ENCODE data around the gene TSEN54. TPM values are rescaled to one million over a fixed set of nuclear protein-coding genes. Genes with fewer than 3 reads are reported as not detected.
A peak's percentile ranks its signal among the peaks of the same experiment; 100 is the strongest.

Gene TSEN54
- total RNA-seq, 1 experiment from 2014 or later: 42.6 TPM

DNA sequence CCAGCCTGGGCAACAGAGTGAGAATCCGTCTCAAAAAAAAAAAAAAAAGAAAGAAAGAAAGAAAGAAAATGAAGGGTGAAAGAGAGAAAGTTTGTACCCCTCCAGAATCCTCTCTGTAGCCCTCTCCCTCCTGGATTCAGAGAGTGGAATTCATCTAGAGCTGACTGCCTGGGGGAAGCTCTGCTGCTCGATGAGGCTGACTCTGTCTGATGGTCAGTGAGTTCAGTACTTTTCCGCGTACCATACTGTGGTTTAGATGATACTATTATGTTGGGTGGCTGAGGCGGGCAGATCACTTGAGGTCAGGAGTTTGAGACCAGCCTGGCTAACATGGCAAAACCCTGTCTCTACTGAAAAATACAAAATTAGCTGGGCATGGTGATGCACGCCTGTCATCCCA is 45.1 kb upstream of the TSEN54 start:
- no peaks in the 10 kb centered on the region for H4K20me1 ChIP-seq (ENCODE audit: insufficient read depth)
- no peak for TF ChIP-seq CTCF (conservative IDR thresholded peaks at IDR 0.05)
- no peak for TF ChIP-seq EZH2 (IDR thresholded peaks at IDR 0.05; ENCODE audit: low read depth)
- no TSS peak for BruUV-seq (replicated peaks)
- no peaks in the 10 kb centered on the region for H3K79me2 ChIP-seq (ENCODE audit: low read depth)
- H3K4me1 ChIP-seq (replicated peaks; ENCODE audit: insufficient read depth): no peaks in the 10 kb centered on the region
- no peak overlapping the region for H3K4me2 ChIP-seq
- H3F3A ChIP-seq (ENCODE audit: insufficient read depth, low read depth): no peaks in the 10 kb centered on the region
- CTCF ChIA-PET: interaction anchor here (0.7 kb wide), 1 partner anchor 17 kb away, joined by 6 read pairs; no protein-coding TSS in a partner anchor
- POLR2A ChIA-PET (ENCODE audit: unreplicated experiment): interaction anchor here (0.7 kb wide), 2 partner anchors 28 to 32 kb away, joined by 13 read pairs; no protein-coding TSS in a partner anchor
- H3K4me3 ChIP-seq: no peak overlapping the region
- H2AFZ ChIP-seq: no peak overlapping the region
- no peaks in the 10 kb centered on the region for H3K9me2 ChIP-seq (ENCODE audit: insufficient read depth)
- H3K9me3 ChIP-seq (ENCODE audit: insufficient read depth, low read depth): no peaks in the 10 kb centered on the region
- H3K36me3 ChIP-seq (ENCODE audit: low read depth): peaks cover 7% of the 10 kb centered on the region
- H3K27me3 ChIP-seq (ENCODE audit: insufficient read depth, low read depth): no peaks in the 10 kb centered on the region
- intact Hi-C loops (cut with micrococcal nuclease; ENCODE audit: unreplicated experiment): no loop called here
- DNase-seq: no peak
- no peak overlapping the region for H3K27ac ChIP-seq

DNA sequence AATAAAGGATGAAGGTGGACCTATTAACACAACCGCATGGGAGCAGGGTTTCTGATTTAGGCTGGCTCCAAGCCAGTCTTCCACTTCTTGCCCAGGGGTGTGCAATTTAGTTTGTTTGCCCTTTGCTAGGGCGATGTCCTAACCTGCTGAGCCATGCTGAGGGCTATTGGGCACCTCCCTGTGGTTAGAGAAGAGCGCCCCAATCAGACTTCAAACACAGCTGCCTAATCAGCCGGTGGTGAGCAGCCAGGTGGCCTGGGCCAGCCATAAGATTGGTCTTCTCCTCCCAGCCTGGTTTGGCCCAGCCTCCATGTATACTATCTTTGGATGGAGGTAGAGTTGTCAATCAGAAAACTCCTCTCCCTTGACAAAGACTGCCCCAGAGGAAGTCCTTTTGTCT is 44.2 kb upstream of the TSEN54 start:
- CTCF ChIA-PET: interaction anchor here (0.7 kb wide), 1 partner anchor 18 kb away, joined by 6 read pairs; no protein-coding TSS in a partner anchor
- POLR2A ChIA-PET (ENCODE audit: unreplicated experiment): no interaction called here
- no TSS peak for BruUV-seq (replicated peaks)

GRCh38 chr17:75473246-75473645 is 43.1 kb upstream of the TSEN54 start:
- no TSS peak for BruUV-seq (replicated peaks)
- no peaks in the 10 kb centered on the region for H3K9me3 ChIP-seq (ENCODE audit: insufficient read depth, low read depth)
- no peaks in the 10 kb centered on the region for H3K4me1 ChIP-seq (replicated peaks; ENCODE audit: insufficient read depth)
- no peak overlapping the region for H3K27ac ChIP-seq
- peaks cover 7% of the 10 kb centered on the region for H3K36me3 ChIP-seq (ENCODE audit: low read depth)
- DNase-seq: no peak
- H2AFZ ChIP-seq: no peak overlapping the region
- no peak overlapping the region for H3K4me3 ChIP-seq
- H4K20me1 ChIP-seq (ENCODE audit: insufficient read depth): no peaks in the 10 kb centered on the region
- POLR2A ChIA-PET (ENCODE audit: unreplicated experiment): interaction anchor here (0.6 kb wide), 1 partner anchor 59 kb away, joined by 22 read pairs; no protein-coding TSS in a partner anchor
- H3K27me3 ChIP-seq (ENCODE audit: insufficient read depth, low read depth): no peaks in the 10 kb centered on the region
- no peaks in the 10 kb centered on the region for H3K9me2 ChIP-seq (ENCODE audit: insufficient read depth)
- intact Hi-C loops (cut with micrococcal nuclease; ENCODE audit: unreplicated experiment): no loop called here
- CTCF ChIA-PET: no interaction called here
- no peak for TF ChIP-seq EZH2 (IDR thresholded peaks at IDR 0.05; ENCODE audit: low read depth)
- TF ChIP-seq CTCF (conservative IDR thresholded peaks at IDR 0.05): no peak
- H3F3A ChIP-seq (ENCODE audit: insufficient read depth, low read depth): no peaks in the 10 kb centered on the region
- no peak overlapping the region for H3K4me2 ChIP-seq
- no peaks in the 10 kb centered on the region for H3K79me2 ChIP-seq (ENCODE audit: low read depth)

More for the DNA sequence above, 44.2 kb upstream of the TSEN54 start:
- Histone ChIP-seq H3K4me1 (replicated peaks; ENCODE audit: insufficient read depth) (no peaks in the 10 kb centered on the region), H3K27me3 (ENCODE audit: insufficient read depth, low read depth) (no peaks in the 10 kb centered on the region), H3F3A (ENCODE audit: insufficient read depth, low read depth) (no peaks in the 10 kb centered on the region), H3K4me3 (no peak overlapping the region), H3K9me3 (ENCODE audit: insufficient read depth, low read depth) (no peaks in the 10 kb centered on the region), H3K79me2 (ENCODE audit: low read depth) (no peaks in the 10 kb centered on the region), H3K36me3 (ENCODE audit: low read depth) (peaks cover 7% of the 10 kb centered on the region), H4K20me1 (ENCODE audit: insufficient read depth) (no peaks in the 10 kb centered on the region), H3K4me2 (no peak overlapping the region), H3K9me2 (ENCODE audit: insufficient read depth) (no peaks in the 10 kb centered on the region), H2AFZ (no peak overlapping the region), H3K27ac (no peak overlapping the region)
- DNase-seq: peak in 1 of 2 experiments; percentile 45
- intact Hi-C loops (cut with micrococcal nuclease; ENCODE audit: unreplicated experiment): no loop called here
- TF ChIP-seq EZH2 (IDR thresholded peaks at IDR 0.05; ENCODE audit: low read depth): no peak

- TF ChIP-seq EZH2 (IDR thresholded peaks at IDR 0.05; ENCODE audit: low read depth): no peak
- TF ChIP-seq CTCF (conservative IDR thresholded peaks at IDR 0.05): no peak
- POLR2A ChIA-PET (ENCODE audit: unreplicated experiment): interaction anchor here (0.6 to 0.7 kb wide), 3 partner anchors 18 to 248 kb away, joined by 3 to 5 read pairs (median 5); partner anchors contain the start of gene TMEM94
These were observed 41.6 kb upstream of the TSEN54 start for GRCh38 chr17:75474736-75475135.

More at GRCh38 chr17:75474736-75475135, 41.6 kb upstream of the TSEN54 start:
- Histone ChIP-seq H3K36me3 (ENCODE audit: low read depth) (peaks cover 7% of the 10 kb centered on the region), H3K4me2 (no peak overlapping the region), H3K4me1 (replicated peaks; ENCODE audit: insufficient read depth) (no peaks in the 10 kb centered on the region), H4K20me1 (ENCODE audit: insufficient read depth) (no peaks in the 10 kb centered on the region), H3K27ac (no peak overlapping the region), H3K4me3 (no peak overlapping the region), H2AFZ (no peak overlapping the region), H3F3A (ENCODE audit: insufficient read depth, low read depth) (no peaks in the 10 kb centered on the region), H3K9me2 (ENCODE audit: insufficient read depth) (no peaks in the 10 kb centered on the region), H3K27me3 (ENCODE audit: insufficient read depth, low read depth) (no peaks in the 10 kb centered on the region), H3K79me2 (ENCODE audit: low read depth) (no peaks in the 10 kb centered on the region), H3K9me3 (ENCODE audit: insufficient read depth, low read depth) (no peaks in the 10 kb centered on the region)
- intact Hi-C loops (cut with micrococcal nuclease; ENCODE audit: unreplicated experiment): no loop called here
- DNase-seq: no peak
- no TSS peak for BruUV-seq (replicated peaks)
- CTCF ChIA-PET: no interaction called here

Measured in PC-9 (cell line).